NCI-H526 treated with DMSO at 0.1 percent for 48 hours (cell line): Measurements from ENCODE around the gene POT1.
"Not testable (repeated sequence)": the region's sequence is repeated elsewhere in the genome, so short reads cannot be mapped to it uniquely, and the experiment has no call there.

Experiments
- DNase-seq: peaks from one replicate; lab custom pipeline; 2025; lab: John Stamatoyannopoulos, UW

POT1 gene, protein sequence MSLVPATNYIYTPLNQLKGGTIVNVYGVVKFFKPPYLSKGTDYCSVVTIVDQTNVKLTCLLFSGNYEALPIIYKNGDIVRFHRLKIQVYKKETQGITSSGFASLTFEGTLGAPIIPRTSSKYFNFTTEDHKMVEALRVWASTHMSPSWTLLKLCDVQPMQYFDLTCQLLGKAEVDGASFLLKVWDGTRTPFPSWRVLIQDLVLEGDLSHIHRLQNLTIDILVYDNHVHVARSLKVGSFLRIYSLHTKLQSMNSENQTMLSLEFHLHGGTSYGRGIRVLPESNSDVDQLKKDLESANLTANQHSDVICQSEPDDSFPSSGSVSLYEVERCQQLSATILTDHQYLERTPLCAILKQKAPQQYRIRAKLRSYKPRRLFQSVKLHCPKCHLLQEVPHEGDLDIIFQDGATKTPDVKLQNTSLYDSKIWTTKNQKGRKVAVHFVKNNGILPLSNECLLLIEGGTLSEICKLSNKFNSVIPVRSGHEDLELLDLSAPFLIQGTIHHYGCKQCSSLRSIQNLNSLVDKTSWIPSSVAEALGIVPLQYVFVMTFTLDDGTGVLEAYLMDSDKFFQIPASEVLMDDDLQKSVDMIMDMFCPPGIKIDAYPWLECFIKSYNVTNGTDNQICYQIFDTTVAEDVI

DNA sequence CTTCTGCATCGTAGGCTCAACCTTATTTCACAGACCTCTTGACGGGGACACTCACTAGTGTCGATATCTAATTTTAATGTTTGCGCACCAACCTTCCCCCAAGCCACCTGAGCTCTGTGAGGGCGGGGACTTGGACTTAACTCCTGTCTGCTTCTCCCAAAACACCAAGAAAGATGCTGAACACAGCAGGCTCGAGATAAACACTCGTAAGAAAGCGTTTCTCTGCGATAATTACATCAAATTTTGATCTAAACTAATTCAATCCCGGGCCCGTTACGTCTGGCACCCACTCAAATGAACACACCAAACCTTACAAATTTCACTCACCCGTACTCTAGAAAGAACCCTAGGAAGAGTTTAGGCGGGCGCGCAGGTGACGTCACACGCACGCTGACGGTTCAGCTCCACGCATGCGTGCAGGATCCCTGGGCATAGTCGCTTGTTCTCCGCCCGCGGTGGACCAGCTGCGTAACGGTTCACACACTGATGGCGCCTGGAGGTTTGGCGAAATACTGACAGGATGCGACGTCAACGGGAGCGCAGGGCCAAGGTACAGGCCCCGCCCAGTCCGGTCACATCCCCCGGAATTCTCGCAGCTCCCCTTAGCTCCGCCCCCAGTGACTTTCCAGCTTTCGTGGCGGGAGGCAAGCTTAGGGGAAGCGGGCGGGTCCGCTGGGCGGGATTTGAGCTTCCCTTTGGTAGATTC lies at the start of gene POT1:
TSS of gene POT1 (minus strand) at position 359 of the 706 bp plus-strand sequence. CDS start 32,652 bp downstream, outside the sequence.
- DNase-seq = peak; percentile 98

DNA sequence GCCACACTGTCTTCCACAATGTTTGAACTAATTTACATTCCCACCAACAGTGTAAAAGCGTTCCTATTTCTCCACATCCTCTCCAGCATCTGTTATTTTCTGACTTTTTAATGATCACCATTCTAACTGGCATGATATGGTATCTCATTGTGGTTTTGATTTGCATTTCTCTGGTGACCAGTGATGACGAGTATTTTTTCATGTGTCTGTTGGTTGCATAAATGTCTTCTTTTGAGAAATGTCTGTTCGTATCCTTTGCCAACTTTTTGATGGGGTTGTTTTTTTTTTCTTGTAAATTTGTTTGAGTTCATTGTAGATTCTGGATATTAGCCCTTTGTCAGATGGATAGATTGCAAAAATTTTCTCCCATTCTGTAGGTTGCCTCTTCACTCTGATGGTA lies 45.5 kb upstream of the POT1 start:
- not testable (repeated sequence) for DNase-seq

DNA sequence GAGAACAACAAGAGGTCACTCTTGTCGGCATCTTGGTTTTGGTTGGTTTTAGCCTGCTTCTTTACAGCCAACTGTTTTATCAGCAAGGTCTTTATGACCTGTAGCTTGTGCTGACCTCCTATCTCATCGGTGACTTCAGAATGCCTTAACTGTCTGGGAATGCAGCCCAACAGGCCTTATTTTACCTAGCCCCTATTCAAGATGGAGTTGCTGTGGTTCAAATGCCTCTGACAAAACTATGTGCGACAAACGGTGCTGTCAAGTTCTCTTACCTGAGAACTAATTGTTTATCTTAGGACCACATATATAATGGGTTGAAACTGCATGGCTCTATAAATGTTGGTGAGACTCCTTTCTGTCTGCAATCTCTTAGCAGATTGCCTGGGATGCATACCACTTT lies 35.9 kb upstream of the POT1 start:
- DNase-seq = no peak

DNA sequence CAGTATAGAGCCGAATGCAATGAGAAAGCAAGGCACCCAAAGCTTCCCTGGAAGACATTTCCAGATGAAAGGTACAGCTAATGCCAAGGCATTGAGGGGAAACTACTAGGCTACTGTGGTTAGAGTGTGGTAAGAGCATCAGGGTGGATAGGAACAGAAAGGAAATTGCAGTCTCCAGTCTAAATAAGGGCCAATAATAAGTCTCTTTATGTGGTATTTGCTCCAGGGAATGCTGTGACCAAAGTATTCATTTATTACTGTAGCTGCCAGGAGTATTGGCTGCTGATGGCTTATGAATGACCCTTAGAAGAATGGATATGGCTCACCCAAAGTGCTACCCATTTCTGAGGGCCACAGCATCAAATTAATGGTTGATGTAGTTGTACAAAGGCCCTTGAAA lies 30.1 kb upstream of the POT1 start:
- no peak for DNase-seq

DNA sequence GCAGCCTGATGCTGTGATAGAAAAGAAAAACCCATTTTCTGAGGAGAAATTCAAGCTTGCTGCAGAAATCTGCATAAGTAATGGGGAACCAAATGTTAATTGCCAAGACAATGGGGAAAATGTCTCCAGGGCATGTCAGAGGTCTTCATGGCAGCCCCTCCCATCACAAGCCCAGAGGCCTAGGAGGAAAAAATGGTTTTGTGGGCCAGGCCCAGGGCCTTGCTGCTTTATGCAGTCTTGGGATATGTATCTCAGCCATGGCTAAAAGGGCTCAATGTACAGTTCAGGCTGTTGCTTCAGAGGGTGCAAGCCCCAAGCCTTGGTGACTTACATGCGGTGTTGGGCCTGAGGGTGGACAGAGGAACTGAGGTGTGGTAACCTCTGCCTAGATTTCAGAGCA lies 28.3 kb upstream of the POT1 start:
- DNase-seq = not testable (repeated sequence)

DNA sequence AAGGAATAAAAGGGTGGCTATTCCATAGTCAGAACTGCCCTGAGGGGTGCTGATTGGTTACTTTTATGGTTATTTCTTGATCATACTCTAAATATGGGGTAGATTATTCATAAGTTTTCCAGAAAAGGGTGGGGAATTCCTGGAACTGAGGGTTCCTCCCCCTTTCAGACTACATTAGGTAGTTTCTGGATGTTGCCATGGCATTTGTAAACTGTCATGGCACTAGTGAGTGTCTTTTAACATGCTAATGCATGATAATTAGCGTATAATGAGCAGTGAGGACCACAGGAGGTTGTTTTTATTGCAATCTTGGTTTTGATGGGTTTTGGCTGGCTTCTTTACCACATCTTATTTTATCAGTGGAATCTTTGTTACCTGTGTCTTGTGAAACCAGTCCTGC lies 26.5 kb upstream of the POT1 start:
- DNase-seq = no peak

DNA sequence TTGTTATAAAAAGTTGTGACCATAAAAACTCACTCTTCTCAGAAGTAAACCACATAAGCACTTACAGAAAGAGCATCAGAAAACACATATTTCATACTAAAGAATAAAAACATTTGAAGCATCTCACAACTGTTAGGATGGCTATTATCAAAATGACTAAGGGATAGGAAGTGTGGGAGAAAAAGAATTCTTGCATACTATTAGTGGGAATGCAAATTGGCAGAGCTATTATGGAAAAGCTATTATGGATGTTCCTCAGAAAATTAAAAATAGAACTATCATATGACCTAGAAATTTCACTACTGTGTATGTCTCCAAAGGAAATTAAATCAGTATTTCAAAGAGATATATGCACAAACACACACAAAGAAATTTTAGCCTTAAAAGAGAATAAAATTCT lies 25.2 kb upstream of the POT1 start:
- no peak for DNase-seq

DNA sequence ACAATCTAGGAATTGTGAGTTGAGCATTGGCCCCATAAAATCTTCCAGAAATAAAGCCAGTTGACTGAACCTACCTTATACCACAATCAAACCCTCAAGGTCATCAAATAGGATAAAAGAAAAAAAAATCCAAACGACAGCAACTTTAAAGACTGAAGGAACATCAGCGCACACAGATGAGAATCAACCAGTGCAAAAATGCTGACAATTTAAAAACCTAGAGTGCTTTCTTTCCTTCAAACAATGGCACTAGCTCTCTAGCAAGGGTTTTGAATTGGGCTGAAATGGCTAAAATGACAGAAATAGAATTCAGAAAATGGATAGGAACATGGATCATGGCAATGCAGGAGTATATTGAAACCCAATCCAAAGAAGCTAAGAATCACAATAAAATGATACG lies 16.1 kb upstream of the POT1 start:
- no peak for DNase-seq

DNA sequence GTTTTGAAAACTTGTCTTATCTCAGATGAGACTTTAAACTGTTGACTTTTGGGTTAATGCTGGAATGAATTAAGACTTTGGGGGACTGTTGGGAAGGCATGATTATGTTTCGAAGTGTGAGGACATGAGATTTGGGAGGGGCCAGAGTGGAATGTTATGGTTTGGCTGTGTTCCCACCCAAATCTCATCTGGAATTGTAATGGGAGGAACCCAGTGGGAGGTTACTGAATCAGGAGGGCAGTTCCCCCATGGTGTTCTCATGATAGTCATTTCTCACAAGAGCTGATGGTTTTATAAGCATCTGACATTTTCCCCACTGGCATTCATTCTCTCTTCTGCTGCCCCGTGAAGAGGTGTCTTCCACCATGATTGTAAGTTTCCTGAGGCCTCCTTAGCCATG lies 13.8 kb upstream of the POT1 start:
- DNase-seq = no peak

DNA sequence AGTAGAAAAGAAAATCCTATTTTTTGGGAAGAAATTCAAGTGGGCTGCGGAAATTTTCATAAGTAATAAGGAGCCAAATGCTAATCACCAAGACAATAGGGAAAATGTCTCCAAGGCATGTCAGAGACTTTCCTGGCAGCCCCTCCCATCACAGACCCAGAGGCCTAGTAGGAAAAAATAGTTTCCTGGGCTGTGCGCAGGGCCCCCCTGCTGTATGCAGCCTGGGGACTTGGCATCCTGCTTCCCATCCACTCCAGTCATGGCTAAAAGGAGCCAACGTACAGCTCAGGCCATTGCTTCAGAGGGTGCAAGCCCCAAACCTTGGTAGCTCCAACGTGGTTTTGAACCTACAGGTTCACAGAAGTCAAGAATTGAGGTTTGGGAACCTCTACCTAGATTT lies 12.8 kb upstream of the POT1 start:
- DNase-seq = no peak

DNA sequence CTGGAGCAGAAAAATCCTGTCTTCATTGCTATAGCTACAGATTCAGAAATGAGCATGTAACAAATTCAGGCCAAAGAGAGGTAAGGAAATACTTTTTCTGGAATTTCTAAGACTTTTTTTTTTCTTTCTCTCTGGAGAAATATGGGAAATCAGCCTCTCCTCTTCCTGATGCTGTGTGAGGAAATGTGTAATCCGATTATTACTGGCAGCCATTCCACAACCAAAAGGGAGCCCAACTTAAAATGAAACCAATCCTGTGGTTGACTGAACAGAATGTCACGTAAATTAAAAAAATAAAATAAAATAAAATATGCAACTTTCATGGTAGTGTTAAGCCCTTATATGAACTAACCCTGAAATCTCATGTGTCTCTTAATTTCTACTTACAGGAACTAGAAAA lies 10.7 kb upstream of the POT1 start:
- no peak for DNase-seq

DNA sequence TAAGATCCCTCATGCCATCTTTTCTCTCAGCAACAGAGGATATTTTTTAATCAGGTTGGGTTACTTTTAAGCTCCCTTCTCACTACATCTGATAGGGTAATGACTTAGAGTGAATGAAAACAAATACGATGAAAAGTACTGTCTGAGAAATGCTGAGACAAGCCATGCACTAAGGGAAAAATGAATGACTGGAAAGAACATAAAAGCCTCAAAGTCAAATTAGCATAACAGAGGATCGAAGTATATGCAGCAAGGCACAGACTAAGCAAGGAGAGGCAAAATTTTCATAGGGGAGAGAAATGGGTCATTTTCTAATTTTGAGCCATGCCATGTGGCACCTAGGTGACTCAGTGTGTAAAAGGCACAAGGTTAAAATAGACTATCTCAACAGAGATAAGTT lies 8.5 kb upstream of the POT1 start:
- DNase-seq = no peak

DNA sequence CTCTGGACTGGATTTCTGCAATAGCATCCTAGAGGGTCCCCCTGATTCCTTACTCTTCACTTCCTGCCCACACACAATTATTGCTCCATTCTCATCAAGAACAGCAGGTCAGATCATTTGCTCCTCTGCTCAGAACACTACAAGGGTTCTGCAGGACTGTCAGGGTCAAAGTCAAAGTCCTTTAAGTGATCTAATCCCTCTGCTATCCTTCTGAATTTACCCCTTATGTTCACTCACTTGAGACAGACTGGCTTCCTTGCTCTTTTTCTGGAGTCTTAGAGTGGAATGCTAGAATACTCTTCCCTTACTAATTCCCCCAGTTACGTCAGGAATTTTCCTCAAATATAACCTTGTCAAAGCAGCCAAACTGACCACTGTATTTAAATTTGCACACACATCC lies 7.5 kb upstream of the POT1 start:
- DNase-seq = no peak

DNA sequence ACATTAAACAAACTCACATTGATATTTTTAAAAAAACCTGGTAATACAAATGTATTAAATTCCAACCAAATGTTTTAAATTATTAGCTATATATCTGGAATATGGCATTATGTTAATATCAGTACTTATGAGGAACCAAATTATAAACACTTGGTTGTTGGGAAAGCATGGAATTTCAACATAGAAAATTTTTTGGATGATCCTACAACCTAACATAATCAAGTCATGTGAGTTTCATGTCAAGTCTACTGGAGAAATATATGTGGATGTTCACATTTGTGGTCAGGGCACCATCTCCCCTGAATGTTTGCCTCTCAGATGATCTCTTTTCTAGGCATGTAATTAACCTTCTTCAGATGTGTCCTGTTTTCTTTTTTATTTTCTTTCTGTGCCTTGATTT lies 5.2 kb upstream of the POT1 start:
- DNase-seq = no peak

DNA sequence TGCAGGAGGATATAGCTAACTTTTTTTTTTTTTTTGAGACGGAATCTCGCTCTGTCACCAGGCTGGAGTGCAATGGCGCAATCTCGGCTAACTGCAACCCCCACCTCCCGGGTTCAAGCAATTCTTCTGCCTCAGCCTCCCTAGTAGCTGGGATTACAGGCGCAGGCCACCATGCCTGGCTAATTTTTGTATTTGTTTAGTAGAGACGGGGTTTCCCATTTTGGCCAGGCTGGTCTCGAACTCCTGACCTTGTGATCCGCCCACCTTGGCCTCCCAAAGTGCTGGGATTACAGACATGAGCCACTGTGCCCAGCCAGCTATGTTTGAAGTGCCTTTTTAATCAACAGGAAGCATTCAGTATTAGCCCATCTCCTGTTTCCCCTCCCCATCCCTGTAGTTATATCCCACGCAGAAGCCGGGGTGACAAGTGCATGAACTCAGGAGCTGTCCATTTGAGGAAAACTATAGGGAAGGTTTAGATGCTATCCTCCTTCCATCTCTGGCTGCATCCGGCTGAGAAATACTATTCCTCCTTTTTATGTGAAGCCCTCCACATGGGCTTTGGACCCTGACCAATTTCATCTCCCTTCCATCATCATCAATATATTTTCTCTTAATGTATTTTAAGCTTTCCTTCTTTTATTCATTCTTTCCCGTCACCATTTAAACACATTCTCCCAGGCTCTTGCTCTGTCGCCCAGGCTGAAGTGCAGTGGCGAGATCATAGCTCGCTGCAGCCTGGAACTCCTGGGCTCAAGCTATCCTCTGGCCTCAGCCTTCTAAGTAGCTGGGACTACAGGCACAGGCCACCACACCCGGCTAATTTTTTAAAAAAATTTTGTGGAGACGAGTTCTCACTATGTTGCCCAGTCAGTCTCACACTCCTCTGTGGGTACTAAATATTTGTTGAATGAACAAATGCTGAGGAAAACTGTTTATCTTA lies 1.3 kb upstream of the POT1 start:
- DNase-seq = no peak

DNA sequence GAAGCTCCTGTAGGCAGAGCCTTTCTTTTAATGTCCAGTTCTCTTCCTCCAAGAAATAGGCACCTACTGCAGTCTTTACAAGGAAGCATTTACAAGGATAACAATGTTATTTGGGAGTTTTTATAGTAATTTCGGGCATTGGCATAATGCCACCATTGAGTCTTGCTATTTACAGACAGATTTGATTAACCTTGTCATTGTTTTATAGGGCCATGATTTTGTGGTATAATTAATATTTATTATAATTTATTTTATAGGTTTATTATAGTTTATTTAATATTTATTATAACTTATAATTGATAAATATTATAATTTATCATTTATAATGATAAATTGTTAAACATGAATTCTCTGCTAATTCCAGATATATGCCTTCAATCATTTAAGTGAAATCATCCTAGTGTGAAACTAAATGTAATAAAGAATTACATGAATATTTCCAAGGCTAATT lies 573 bp upstream of the POT1 start:
- DNase-seq = no peak

DNA sequence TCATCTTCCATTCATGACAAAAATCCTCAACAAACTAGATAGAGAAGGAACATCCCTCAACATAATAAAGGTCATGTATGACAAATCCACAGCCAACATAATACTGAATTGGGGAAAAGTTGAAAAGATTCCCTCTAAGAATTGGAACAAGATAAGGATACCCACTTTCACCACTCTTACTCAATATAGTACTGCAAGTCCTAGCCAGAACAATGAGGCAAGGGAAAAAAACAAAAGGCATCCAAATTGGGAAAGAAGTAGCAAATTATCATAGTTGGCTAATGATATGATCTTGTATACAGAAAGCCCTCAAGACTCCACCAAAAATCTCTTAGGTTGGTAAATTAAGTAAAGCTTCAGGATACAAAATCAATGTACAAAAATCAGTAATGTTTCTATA lies 4.7 kb downstream of the POT1 start:
- no peak for DNase-seq

DNA sequence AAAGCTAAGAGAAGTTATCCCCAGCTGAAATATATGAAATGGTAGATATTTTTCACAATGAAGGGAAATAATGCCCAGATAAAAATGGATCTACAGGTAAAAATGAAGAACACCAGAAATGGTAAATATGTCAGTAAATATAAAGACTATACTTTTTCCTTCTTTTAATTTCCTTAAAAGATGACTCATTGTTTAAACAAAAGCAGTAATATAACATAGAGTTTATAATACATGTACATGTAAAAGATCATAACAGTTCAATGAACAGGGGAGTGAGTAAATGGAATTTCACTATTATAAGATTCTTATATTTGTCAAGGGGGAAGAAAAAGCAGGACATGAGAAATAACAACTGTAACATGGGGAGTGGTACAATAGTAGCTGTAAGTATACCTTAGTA lies 7.4 kb downstream of the POT1 start:
- DNase-seq = no peak

DNA sequence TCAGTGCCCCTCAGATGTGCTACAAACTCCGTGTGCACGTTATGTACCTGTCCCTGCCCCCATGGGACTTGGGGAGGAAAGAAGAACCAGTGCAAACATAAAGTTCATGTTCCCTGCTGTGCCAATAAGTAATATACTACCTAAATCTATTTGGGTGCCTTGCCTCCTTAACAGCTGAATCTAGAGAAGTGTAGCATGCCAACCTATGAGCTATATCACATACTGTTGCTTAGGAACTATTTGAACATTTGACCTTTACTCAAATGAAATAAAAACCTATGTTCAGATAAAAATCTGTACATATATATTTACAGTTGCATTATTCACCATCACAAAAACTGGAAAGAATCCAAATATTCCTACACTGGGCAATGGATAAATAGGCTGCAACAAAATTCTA lies 9.8 kb downstream of the POT1 start:
- DNase-seq = no peak

DNA sequence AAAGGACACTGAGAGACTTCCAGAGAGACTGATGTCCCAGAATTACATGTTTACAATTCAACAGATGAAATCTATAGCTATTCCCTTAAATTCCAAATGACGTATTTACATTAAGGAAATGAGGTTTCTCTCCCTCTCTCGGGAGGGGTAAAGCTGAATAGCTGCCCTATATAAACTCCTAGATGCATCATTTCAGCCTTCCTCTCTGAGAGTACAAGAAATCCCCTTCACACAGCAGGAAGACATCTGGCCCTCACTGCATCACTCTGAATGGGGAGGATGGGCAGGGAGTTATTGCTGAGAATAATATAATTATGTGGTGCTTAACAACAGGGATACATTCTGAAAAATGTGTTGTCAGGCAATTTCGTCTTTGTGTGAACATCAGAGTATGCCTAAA lies 11.0 kb downstream of the POT1 start:
- DNase-seq = no peak

DNA sequence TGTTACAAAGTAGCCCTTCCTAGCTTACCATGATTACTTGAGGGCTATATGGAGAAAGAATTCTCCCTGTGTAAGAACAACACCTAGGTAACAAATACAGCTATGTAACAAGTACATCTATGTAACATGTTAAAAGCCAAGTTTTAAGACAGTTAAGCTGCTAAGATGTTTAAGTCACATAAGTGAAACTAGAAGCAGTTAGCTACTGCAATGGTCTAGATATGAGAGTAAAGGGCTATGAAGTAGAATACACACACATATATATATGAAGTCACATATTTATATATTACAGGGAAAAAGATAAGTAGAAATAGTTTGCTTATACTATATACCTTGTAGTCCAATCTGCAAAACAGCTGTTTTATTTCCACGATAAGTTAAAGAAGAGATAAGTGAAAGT lies 14.4 kb downstream of the POT1 start:
- DNase-seq = no peak

DNA sequence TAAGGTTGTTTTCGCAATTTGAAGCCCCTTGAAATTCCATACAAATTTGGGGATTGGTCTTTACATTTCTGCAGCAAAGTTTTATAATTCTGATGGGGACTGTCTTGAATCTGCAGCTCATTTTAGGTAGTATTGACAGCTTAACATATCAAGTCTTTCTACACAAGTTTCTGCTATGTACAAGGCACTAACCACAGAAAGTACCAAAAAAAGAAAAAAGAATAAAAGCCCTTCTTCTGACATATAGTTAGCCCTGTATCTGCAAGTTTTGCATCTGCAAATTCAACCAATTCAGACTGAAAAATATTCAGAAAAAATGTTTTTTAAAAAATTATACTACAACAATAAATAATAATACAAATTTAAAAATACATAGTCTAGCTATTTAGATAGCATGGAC lies 15.3 kb downstream of the POT1 start:
- no peak for DNase-seq
